Measurements from ENCODE around the gene DPP8.

DNA sequence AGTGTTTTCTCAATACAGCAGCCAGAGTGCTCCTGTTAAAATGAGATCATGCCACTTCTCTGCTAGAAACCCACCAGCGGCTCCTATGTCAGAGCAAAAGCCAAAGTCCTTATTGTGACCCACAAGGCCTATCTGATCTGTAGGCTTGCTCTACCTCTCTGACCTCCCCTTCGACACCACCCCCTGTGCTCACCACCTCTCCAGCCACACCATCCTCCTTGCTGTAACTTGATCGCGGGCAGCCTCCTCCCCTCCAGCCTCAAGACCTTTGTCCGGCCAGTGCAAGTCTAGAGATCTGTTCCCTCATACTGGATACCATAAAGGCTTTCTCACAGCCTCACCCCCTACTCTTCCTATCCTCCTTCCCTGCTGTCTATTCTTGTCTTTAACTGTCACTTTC is 92.8 kb downstream of the DPP8 start:
- TF ChIP-seq, protein P1, sequence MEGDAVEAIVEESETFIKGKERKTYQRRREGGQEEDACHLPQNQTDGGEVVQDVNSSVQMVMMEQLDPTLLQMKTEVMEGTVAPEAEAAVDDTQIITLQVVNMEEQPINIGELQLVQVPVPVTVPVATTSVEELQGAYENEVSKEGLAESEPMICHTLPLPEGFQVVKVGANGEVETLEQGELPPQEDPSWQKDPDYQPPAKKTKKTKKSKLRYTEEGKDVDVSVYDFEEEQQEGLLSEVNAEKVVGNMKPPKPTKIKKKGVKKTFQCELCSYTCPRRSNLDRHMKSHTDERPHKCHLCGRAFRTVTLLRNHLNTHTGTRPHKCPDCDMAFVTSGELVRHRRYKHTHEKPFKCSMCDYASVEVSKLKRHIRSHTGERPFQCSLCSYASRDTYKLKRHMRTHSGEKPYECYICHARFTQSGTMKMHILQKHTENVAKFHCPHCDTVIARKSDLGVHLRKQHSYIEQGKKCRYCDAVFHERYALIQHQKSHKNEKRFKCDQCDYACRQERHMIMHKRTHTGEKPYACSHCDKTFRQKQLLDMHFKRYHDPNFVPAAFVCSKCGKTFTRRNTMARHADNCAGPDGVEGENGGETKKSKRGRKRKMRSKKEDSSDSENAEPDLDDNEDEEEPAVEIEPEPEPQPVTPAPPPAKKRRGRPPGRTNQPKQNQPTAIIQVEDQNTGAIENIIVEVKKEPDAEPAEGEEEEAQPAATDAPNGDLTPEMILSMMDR (conservative IDR thresholded peaks at IDR 0.05), result no peak
- no peak for TF ChIP-seq EZH2 (IDR thresholded peaks at IDR 0.05; ENCODE audit: low read depth)

Measured in PC-9 (cell line).